Measurements from ENCODE around the gene CTNNBL1. TPM values are rescaled to one million over a fixed set of nuclear protein-coding genes. Genes with fewer than 3 reads are reported as not detected.

CTNNBL1 gene
- total RNA-seq, 1 experiment from 2014 or later = 71.2 TPM

DNA sequence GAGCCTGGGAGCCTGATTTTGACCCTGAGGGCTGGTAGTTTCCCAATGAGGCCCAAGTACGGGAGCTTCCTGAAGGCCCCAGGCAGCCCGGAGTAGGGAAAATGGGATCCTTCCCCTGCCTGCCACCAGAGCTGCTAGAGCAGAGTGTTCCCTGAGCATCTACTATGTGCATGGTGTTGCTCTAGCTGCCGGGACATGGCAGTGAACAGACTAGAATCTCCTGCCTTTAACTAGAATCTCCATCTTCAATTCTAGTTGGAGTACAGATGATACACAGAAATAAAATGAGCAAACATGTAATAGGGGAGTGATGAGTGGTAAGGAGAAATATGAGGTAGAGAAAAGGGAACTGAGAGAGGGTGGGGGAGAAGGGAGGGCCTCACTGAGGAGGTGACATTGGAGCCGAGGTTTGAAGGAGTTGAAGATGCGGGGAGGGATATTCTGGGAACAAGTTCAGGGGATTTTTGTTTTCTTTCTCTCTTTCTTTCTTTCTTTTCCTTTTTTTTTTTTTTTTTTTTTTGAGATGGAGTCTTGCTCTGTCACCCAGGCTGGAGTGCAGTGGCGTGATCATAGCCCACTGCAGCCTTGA lies 227.6 kb downstream of the CTNNBL1 start:
- Histone ChIP-seq H3K4me1 (ENCODE audit: control insufficient read depth, insufficient read depth, low read length) (peaks cover 13% of the 10 kb centered on the region), H3K27me3 (ENCODE audit: control insufficient read depth, insufficient read depth, low read length) (no peaks in the 10 kb centered on the region), H3K4me3 (ENCODE audit: low read depth in 2 of 2, low read length in 2 of 2) (no peak overlapping the region), H3K27ac (ENCODE audit: low read length) (no peak overlapping the region), H3K9me3 (ENCODE audit: control insufficient read depth, insufficient read depth, low read depth, low read length) (no peaks in the 10 kb centered on the region), H3K36me3 (ENCODE audit: control insufficient read depth, insufficient read depth, low read length) (no peaks in the 10 kb centered on the region)
- no peak for ATAC-seq
- intact Hi-C loops (cut with micrococcal nuclease; ENCODE audit: unreplicated experiment) (no loop called here), in situ Hi-C loops (cut with HindIII; ENCODE audit: low pct_unique_long_range_greater_than_20kb, low sequenced_read_pairs) (no loop called here)
- no peak for DNase-seq (ENCODE audit: low read depth, low spot score)
- no TSS peak for BruUV-seq (replicated peaks)
- no peak for TF ChIP-seq POLR2AphosphoS5 (IDR thresholded peaks at IDR 0.05; ENCODE audit: low read depth, low read length)
- no peak for TF ChIP-seq CTCF (IDR thresholded peaks at IDR 0.05)
- TF ChIP-seq SIN3A (IDR thresholded peaks at IDR 0.05; ENCODE audit: borderline replicate concordance, insufficient read depth, low read depth, low read length) = no peak
- TF ChIP-seq, protein P1, sequence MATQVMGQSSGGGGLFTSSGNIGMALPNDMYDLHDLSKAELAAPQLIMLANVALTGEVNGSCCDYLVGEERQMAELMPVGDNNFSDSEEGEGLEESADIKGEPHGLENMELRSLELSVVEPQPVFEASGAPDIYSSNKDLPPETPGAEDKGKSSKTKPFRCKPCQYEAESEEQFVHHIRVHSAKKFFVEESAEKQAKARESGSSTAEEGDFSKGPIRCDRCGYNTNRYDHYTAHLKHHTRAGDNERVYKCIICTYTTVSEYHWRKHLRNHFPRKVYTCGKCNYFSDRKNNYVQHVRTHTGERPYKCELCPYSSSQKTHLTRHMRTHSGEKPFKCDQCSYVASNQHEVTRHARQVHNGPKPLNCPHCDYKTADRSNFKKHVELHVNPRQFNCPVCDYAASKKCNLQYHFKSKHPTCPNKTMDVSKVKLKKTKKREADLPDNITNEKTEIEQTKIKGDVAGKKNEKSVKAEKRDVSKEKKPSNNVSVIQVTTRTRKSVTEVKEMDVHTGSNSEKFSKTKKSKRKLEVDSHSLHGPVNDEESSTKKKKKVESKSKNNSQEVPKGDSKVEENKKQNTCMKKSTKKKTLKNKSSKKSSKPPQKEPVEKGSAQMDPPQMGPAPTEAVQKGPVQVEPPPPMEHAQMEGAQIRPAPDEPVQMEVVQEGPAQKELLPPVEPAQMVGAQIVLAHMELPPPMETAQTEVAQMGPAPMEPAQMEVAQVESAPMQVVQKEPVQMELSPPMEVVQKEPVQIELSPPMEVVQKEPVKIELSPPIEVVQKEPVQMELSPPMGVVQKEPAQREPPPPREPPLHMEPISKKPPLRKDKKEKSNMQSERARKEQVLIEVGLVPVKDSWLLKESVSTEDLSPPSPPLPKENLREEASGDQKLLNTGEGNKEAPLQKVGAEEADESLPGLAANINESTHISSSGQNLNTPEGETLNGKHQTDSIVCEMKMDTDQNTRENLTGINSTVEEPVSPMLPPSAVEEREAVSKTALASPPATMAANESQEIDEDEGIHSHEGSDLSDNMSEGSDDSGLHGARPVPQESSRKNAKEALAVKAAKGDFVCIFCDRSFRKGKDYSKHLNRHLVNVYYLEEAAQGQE (IDR thresholded peaks at IDR 0.05; ENCODE audit: insufficient read depth in 1 of 2, low read depth in 2 of 2, low read length in 1 of 2) = no peak
- TF ChIP-seq TCF7L2 (IDR thresholded peaks at IDR 0.05; ENCODE audit: low read depth, low read length) = no peak
- POLR2A ChIA-PET = no interaction called here
- CTCF ChIA-PET = no interaction called here

Other genes with a start within 250 kb of the CTNNBL1 start
- not detected for gene NNAT, start 172.8 kb upstream of the CTNNBL1 start, total RNA-seq (2021; ENCODE audit: unreplicated experiment)
- 50.1 TPM for gene BLCAP, start 166.2 kb upstream of the CTNNBL1 start, total RNA-seq (2021; ENCODE audit: unreplicated experiment)
- 16.0 TPM for gene VSTM2L, start 209.1 kb downstream of the CTNNBL1 start, total RNA-seq (2021; ENCODE audit: unreplicated experiment)

Data from Panc1 (cell line).